HG02885 (cell line): ENCODE measurements around the gene DOK6.
"Not testable (repeated sequence)": the region's sequence is repeated elsewhere in the genome, so short reads cannot be mapped to it uniquely, and the experiment has no call there.

Experiments used
- ATAC-seq: cut with Tn5 transposase; IDR thresholded peaks from one replicate; pipeline ENCODE4 v1.9.1; 2021; ENCODE audit warnings: mild to moderate bottlenecking; ENCODE audit not compliant: unreplicated experiment, poor library complexity

The DOK6 gene

DNA sequence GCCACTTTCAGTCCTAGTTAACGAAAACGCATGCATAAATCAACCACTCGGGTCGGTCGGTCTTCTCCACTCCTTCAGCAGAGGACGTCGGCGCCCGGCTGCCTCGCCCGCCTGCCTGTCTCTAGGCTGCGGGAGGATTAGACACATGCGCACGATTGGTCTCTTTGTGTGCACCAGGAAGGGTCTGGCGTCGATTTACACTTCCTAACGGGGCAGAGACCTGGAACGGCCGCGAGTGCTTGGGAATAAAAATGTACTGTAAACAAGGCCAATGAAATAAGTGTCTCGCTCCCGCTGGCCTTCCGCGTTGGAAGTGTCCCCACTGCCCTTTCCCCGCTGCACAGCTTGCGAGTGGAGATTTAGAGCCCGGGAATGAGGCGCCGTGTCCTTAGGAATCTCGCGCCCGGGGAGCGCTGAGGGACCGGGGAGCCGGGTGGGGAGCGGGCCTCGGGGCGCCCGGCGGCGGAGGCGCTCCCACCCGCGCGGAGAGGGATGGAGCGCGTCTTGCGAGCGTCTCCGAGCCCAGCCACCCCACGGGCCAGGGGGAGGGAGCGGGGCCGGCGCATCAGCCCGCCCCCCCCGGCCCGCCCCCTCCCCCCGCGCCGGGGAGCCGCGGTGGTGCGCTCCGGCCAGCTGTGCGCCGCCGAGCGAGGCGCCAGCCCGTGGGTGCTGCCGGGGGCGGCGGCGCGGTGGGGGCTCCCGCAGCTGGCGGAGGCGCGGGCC is at the start of gene DOK6:
Gene DOK6, plus strand, starts transcription at position 636 of the 723 bp plus-strand sequence.
- no peak for ATAC-seq

DNA sequence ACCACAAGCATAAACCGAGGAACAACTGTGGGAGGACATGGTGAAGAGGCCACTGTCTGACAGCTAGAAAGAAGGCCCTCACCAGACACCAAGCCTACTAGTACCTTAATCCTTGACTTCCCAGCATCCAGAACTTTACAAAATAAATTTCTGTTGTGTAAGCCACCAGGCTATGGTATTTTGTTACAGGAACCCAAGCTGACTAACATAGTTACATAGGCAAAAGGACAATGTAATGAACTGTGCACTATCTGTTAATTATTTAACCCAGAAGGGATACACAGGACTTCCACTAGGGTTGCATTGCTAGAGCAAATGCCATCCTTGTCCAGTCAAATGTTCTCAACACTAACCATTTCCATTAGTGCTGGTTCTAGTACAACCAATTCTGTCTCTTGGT is 47.7 kb upstream of the DOK6 start:
- ATAC-seq = no peak

DNA sequence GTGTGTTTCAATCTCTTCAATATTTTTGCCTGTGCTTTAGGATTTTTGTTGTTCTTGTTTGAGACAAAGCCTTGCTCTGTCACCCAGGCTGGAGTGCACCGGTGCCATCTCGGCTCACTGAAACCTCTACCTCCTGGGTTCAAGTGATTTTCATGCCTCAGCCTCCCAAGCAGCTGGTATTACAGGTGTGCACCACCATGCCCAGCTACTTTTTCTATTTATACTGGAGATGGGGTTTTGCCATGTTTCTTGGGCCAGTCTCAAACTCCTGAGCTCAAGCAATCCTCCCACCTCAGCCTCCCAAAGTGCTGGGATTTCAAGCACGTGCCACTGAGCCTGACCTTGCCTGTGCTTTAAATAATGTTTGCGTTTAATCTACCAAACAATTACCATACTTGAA is 43.1 kb upstream of the DOK6 start:
- no peak for ATAC-seq

DNA sequence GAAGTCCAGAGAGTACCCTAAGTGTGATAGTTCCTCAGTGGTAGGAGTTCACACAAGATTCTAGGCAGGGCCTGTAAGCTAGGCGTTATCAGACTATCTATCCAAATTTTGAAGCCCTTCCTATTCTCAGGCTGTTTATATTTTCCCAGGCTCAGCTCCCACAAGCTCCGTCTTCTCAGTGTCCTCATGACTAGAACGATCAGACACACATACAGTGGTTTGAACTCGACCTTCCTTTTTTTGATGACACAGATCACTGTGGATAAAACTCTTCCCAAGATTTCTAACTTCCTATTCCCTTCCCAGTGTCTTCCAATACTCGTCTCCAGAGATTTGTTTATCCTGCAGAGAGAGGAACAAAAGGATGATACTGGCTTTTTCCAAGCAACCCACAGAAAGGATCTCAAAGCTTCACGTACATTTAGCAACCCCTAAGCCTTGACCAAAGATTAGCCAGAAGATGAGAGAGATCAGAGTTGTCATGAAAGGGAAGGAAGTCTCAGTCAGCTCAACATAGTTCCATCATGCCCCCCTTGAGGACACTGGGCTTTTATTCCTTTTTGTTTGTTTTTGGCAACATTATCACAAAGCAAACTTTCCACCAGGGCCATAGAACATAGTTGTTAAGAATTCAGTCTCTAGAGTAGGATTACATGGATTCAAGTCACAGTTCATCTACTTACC is 42.3 kb upstream of the DOK6 start:
- ATAC-seq = no peak

DNA sequence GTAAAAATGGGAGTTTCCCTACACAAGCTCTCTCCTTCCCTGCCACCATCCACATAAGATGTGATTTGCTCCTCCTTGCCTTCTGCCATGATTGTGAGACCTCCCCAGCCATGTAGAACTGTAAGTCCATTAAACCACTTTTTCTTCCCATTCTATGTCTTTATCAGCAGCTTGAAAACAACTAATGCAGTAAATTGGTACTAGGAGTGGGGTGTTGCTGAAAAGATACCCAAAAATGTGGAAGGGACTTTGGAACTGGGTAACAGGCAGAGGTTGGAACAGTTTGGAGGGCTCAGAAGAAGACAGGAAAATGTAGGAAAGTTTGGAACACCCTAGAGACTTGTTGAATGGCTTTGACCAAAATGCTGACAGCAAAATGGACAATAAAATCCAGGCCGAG is 40.9 kb upstream of the DOK6 start:
- ATAC-seq = not testable (repeated sequence)

DNA sequence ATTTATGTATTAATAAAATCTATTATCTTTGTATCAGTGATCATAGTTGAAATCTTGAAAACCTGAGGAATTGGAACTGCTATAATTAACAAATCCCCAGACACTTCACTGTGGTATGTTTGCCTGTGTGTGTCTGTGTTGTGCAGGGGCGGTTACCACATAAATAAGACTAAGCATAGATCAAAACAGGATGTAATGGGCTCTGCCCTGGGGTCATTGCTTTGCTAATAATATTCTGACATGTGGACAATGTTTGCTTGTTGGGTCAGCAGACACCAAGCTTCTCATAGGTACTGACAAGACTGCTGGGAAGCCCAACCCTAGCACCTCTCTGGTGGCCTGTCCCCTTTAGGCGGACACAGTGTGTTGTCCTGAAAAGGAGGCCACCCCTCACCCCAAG is 35.8 kb upstream of the DOK6 start:
- no peak for ATAC-seq

DNA sequence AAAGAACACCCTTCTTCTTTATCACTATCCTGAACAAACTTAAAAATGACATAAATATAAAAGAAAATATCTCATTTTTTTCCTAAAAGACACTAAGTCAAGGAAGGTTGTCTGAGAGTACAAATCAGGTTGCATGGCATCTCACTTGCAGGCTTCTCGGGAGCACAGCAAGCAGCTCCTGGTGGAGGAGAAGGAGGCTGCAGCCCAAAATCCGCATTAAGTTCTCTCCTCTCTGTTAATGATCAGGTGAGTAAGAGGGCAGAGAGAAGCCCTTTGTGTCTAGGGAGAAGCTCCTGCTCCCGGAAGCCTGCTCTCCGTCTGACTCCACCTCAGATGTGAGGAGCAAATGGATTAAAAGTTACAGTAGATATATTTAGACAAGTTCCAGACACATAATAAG is 35.0 kb upstream of the DOK6 start:
- no peak for ATAC-seq

DNA sequence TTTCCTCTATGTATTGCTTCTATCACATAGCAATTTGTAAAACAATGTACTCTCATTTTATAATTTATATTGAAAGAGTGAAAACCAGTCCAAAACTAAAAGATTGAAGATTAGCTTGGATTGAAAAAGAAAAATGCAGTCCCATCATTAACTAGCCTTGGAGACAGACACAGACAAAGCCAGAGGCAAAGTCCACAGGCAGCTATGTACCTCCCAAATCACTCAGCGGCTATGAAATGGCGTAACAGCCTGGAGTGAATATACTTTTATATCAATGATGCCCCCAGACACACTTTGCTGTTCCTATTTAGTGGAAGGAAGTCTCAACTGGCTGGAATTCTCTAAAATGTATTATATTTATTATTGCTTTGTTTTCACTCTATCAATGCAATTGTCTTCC is 33.6 kb upstream of the DOK6 start:
- no peak for ATAC-seq

DNA sequence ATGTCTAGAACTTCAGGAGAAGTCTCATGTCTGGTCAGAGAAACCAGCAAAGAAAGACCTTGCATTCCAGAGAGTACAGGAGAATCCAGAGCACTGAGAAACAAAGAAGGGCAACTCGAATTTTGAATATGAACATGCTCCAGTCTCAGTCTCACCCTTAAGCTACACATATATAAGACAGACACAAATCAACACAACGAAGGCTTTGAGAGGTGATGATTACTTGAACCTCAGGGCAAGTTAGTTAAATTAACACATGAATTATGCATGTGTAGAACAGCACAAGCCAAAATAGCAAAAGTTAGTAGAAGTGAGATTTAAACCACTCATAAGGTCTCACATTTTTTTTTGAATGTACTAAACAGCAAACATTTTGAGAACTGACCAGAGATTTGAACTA is 29.0 kb upstream of the DOK6 start:
- no peak for ATAC-seq

DNA sequence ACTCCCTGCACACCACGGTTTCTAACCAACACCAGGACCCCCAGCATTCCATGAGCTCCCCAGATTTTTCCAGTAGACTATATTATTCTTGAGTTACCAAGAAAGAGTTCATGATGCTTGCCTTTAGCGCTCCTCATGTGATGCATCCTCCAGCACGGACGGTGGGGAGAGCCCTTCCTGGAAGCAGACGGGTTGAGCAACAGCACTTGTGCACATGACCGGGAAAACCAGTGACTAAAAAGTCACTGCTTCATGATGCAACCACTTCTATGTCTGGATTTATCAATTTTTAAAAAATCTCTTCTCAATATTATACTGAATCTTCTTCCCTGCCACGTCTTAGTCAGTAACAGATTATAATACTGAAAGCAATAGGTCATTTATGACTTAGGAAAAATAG is 20.4 kb upstream of the DOK6 start:
- ATAC-seq = no peak

DNA sequence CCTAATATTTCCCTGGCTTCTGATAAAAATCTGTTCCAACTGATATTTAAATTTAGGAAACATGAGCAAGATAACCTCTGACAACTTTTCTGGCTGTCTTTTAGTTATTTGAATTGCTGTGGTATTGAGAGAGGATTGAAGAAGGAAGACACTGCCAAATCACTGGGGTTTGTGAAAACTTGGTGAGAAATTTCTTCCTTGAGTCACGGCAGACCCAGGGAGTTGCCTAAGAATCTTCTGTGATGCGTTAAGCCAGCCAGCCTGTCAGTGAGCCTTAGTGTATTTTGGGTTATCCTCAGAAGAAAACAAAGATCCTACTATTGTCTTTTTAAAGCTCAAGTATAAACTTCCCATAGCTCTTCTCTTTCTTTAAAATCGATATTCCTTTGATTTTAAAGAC is 17.5 kb upstream of the DOK6 start:
- ATAC-seq = no peak

DNA sequence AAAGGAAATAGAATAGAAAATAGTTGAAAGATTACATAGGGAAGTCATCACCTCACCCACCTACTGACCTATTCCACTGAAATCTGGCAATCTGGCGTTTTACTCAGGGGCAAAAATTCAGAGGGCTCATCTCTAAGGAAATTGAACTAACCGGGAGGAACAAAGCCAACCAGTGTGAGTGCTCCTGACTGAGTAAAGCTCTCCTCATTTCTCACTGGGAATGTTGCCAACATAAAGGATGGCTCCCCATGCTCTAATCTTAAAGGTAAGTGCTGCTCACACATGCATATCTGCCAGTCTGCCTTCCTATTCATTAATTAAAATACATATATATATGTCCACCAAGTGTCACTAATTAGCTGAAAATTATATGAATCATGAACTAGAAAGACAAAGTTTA is 13.5 kb upstream of the DOK6 start:
- ATAC-seq = no peak

DNA sequence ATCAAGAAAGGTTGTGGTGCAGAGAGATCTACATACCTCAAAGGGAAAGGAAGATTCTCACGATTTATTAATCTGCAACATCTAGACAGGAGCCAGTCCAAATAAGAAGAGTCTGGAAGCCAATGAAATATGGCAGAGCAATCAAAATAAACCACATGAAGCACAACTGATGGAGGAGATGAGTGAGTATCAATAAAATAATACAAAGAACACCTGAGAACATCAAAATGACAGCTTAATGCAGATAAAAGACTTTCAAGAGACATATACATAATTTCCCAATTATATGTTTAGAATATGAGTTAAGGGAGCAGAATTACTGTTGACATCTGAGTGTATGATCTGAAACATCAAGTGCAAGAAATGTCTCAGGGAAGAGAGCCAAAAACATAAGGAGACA is 12.5 kb upstream of the DOK6 start:
- no peak for ATAC-seq

DNA sequence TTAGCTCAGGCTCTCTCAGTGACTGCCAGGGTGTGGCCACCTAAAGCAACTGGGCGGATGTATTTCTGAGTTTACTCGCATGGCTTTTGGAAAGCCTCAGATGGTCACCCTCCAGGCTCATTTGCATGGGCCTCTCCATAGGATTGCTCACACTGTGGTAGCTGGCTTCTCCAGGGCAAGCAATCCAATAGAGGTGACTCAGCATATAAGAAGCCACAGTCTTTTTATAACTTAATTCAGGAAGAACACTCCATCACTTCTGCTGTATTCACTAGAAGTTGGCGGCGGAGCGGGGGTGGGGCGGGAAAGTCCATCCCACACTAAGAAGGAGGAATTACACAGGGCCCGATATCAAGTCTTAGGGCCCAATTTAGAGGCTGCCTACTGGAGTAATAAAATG is 3.6 kb upstream of the DOK6 start:
- ATAC-seq = no peak

DNA sequence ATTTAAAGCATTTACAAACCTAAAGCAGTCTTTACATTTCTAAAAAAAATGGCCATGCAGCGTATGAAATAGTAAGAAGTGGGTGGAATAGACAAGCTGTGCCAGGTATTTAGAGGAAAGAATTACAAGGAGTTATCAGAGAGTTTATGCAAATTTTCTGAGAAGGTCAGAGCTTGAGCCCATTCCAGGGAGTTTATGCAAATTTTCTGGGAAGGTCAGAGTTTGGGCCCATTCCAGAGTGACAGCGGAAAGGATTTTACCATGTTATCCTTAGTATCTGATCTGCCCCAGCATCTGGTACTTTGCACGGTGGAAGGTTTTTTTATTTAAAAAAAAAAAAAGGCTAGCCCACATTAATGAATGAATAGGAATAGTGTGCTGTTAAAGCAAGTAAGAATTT is 1.4 kb upstream of the DOK6 start:
- no peak for ATAC-seq

DNA sequence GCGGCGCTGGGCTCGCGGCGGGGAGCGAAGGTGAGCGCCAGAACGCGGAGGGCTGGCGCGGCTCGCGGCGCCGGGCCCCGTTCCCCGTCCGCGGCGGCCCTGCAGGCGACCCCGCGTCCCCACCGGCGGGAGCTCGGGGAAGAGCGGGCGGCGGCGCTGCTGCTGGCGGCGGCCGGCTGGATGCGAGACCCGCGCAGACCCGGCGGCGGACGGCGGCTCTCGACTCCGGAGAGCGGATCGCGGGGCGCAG is 213 bp downstream of the DOK6 start:
- ATAC-seq = no peak

DNA sequence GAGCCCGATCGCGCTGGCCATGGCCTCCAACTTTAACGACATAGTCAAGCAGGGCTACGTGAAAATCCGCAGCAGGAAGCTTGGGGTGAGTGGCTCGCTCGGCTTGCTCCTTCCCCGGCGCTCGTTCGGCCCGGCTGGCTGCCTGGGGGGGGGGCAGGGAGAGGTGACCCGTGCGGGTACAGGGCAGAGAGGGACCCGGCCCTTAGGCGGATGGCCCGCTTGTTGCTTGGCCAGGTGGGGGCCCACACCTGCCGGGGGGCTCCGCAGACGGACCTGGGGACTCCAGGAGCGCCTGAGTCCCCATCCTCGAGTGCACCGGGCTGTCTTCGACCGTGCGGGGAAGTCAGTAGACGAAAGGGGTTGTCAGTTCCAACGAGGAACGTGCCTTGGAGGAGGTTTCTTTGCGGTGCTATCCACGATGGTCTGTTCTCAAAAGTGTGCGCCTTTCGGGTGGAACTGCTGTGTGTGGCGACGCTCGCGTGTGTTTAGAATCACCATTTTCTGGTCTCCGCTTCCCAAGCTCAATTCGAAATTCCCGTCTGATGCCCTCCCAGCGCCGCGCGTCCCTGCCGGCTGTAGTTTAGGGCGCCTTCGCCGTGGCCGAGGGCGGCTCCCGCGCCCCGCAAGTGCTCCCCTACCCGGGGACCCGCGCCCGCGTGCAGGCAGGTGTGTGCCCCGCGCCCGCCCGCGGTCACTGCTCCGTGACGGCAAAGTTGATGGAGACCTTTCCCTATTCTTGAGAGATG is 711 bp downstream of the DOK6 start:
- ATAC-seq = no peak

DNA sequence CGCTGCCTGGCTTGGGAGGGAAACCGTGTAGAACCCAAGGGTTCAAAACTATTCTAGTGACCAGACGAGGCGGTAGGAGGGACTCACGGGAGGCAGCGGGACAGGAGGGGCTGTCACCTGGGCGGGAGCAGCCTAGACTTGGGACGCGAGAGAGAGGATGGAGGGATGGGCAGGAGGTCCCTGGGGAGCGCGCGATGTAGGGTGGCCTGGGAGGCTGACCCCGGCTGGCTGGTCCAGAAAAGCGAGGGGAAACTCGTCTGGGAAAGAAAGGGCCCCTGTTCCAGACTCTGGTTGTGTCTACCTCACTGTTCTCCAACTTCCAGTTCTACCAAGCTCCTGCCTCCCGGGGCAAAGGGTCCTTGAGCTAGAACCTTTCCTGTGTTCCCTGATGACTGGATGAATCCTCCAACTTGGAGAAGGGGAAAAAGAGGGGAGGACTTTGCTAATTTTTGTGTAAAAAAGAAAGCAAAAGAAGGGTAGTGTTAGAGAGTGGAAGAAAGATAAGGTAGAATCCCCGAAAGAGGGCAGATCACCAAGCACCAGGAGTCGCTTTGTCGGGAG is 1.4 kb downstream of the DOK6 start:
- ATAC-seq = no peak

DNA sequence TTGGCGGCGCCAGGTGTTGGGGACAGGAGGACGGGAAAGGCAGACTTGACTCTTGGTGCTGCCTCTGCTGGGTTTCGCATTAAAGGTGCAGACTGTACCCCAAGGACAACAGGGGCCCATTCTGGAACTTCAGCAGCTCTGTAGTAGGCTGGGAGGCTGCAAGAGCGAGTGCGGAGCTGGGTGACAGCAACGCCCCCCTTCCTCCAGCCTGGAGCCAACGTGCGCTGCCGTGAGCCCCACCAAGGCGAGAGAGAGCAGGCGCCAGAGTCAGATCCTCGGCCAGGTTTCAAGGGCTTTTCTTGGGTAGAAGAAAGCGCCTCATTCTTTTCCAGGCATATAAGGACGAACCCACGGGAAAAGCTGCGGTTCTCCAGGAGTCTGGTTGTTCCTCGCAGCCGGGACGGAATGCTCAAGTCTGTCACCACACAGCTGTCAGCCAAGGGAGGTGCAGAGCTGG is 1.9 kb downstream of the DOK6 start:
- no peak for ATAC-seq

DNA sequence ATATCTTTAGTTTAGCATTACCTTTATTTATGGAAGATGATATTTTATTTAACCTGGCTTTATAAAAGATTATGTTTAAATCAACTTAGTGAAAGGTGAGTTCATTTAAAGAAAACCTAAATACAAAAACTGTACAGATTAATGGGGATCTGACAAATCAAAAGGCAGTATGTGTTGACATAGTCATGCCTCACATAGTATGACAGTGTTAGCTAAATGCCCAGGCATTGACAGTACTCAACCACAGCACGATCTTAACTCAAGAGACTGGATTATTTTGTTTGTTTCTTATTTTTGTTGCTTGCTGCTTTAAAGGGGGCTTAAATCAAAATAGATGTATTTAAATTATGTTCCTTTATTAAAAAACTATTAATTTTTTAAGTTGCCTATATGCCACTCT is 7.8 kb downstream of the DOK6 start:
- ATAC-seq = no peak

DNA sequence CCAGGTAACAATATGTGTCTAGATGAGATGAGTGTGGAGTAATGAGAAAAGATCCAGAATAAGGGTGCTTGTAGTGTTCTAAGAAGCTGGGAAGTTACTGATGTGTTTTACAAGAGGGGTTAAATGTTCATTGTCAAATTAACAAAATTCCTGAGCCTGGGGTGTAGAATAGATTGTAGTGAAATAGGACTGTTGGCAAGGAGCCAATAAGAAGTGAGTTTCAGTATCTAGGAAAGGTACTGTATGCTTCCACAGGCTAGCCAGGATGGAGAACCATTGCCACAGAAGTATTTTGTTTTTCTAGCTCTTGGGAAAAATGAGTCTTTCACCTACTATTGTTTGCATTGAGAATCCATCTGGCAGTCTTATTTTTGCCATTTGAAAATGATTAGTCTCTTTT is 10.5 kb downstream of the DOK6 start:
- no peak for ATAC-seq
